ENCODE measurements around the gene WIPI1. TPM values are rescaled to one million over a fixed set of nuclear protein-coding genes. Genes with fewer than 3 reads are reported as not detected.
"Not testable (repeated sequence)": the region's sequence is repeated elsewhere in the genome, so short reads cannot be mapped to it uniquely, and the experiment has no call there.

Gene WIPI1
- total RNA-seq, 2 experiments from 2014 or later, result 34.4 to 43.5 TPM

DNA sequence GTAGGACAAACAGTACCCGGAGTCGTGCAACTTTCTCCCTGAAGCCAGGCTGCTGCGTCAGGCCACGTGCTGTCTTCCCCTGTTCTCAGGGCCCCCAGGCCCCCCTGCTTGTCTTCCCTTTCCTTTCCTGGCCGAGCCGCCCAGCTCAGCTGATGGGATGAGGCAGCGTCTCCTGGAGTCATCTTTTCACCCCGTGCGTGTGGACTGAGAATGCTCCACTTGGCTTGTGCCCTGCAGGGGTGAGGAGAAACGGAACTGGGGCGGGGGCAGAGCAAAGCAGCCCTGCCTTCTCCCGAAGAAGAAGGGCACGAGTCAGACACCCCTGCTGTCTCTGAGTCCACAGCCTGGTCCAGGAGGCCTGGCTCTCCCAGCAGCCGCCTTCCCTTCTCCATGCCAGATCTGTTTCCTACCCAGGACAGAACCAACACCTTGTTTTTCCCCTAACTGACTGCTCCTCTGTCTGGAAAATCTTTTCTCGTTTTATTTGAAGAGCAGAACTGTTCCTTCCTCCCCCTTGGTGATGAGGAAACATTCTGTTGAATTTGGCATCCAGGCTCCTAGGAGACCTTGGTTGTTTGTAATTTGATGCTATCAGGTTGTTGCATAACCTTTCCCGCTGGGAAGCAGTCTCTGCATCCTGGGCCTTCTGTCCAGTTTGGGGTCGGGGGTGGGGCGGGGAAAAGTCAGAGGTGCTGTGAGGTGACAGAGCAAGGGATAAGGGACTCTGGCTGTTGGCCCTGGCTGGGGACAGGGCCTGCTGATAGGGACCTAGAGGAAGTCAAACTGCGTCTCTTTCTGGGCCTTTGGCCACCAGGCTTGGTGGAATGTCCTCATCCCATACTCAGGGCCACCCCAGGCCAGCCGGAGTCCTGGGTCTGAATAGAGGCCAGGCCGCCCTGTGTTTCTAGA lies 78.8 kb downstream of the WIPI1 start:
- Histone ChIP-seq H3K9me2 (ENCODE audit: insufficient read depth, low read length) (no peaks in the 10 kb centered on the region), H3K4me1 (ENCODE audit: insufficient read depth, low read length, poor library complexity, severe bottlenecking) (no peaks in the 10 kb centered on the region), H3K36me3 (ENCODE audit: insufficient read depth, low read length) (no peaks in the 10 kb centered on the region), H3K4me2 (ENCODE audit: low read length) (no peak overlapping the region), H2AFZ (ENCODE audit: low read length) (no peak overlapping the region), H3K27ac (ENCODE audit: low read depth, low read length, poor library complexity, severe bottlenecking) (no peak overlapping the region), H4K20me1 (ENCODE audit: insufficient read depth, low read length) (no peaks in the 10 kb centered on the region), H3K4me3 (ENCODE audit: low read depth, low read length, poor library complexity, severe bottlenecking) (no peak overlapping the region), H3K79me2 (ENCODE audit: insufficient read depth, low read depth, low read length) (no peaks in the 10 kb centered on the region), H3K9me3 (ENCODE audit: low read length) (no peaks in the 10 kb centered on the region)
- TF ChIP-seq, protein P1, sequence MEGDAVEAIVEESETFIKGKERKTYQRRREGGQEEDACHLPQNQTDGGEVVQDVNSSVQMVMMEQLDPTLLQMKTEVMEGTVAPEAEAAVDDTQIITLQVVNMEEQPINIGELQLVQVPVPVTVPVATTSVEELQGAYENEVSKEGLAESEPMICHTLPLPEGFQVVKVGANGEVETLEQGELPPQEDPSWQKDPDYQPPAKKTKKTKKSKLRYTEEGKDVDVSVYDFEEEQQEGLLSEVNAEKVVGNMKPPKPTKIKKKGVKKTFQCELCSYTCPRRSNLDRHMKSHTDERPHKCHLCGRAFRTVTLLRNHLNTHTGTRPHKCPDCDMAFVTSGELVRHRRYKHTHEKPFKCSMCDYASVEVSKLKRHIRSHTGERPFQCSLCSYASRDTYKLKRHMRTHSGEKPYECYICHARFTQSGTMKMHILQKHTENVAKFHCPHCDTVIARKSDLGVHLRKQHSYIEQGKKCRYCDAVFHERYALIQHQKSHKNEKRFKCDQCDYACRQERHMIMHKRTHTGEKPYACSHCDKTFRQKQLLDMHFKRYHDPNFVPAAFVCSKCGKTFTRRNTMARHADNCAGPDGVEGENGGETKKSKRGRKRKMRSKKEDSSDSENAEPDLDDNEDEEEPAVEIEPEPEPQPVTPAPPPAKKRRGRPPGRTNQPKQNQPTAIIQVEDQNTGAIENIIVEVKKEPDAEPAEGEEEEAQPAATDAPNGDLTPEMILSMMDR (conservative IDR thresholded peaks at IDR 0.05; ENCODE audit: low read length), result no peak
- TF ChIP-seq EZH2phosphoT487 (IDR thresholded peaks at IDR 0.05; ENCODE audit: borderline replicate concordance, low read depth, low read length), result no peak
- ChIA-PET CTCF (ENCODE audit: unreplicated experiment) (no interaction called here), POLR2A (interaction anchor here (1.0 kb wide), 1 partner anchor 22 kb away, joined by 3 read pairs; no protein-coding TSS in a partner anchor)
- intact Hi-C loops (cut with micrococcal nuclease; ENCODE audit: unreplicated experiment), result no loop called here
- no TSS peak for BruUV-seq (replicated peaks)
- DNase-seq (ENCODE audit: low spot score), result no peak

DNA sequence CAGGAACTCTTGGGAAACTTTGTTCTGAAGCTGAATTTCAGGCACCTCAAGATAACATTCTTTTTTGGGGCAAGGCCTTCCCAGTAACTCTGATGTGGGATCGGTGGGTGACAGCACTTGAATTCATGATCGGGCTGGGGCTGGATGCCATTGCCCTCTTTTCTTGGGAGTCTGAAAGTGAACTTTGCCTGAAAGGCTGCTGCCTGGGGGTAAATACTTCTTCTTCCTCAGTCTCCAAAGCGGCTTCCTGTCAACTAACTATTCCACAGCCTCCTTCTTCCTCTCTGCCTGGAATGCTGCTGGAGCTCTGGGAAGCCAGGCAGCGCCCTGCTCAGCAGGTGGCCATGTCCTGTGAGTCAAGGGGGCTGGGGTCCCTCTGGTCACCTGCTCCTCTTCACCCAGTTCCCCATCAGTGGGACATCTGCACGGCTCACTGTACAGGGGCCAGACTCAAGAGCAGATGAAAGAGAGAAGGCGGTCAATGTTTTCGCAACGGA lies 79.5 kb downstream of the WIPI1 start:
- no peaks in the 10 kb centered on the region for H3K9me3 ChIP-seq (ENCODE audit: low read length)
- H3K4me2 ChIP-seq (ENCODE audit: low read length), result no peak overlapping the region

DNA sequence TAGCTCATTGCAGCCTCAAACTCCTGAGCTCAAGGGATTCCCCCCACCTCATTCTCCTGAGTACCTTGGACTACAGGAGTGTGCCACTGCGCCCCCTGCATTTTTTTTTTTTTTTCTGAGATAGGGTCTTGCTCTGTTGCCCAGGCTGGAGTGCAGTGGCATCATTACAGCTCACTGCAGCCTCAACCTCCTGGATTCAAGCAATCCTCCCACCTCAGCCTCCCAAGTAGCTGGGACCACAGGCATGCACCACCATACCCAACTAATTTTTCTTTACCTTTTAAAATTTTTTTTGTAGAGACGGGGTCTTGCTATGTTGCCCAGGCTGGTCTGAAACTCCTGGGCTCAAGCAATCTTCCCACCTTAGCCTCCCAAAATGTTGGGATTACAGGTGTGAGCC lies 81.1 kb downstream of the WIPI1 start:
- DNase-seq (ENCODE audit: low spot score); H2AFZ ChIP-seq (ENCODE audit: low read length); H3K36me3 ChIP-seq (ENCODE audit: insufficient read depth, low read length); intact Hi-C loops (cut with micrococcal nuclease; ENCODE audit: unreplicated experiment); H4K20me1 ChIP-seq (ENCODE audit: insufficient read depth, low read length); H3K4me2 ChIP-seq (ENCODE audit: low read length); H3K79me2 ChIP-seq (ENCODE audit: insufficient read depth, low read depth, low read length); BruUV-seq (replicated peaks); H3K27ac ChIP-seq (ENCODE audit: low read depth, low read length, poor library complexity, severe bottlenecking); H3K9me3 ChIP-seq (ENCODE audit: low read length); H3K4me1 ChIP-seq (ENCODE audit: insufficient read depth, low read length, poor library complexity, severe bottlenecking); H3K4me3 ChIP-seq (ENCODE audit: low read depth, low read length, poor library complexity, severe bottlenecking); H3K9me2 ChIP-seq (ENCODE audit: insufficient read depth, low read length): not testable (repeated sequence)
- POLR2A ChIA-PET, result interaction anchor here (0.6 to 2.4 kb wide), 4 partner anchors 11 to 26 kb away, joined by 3 to 11 read pairs (median 4); no protein-coding TSS in a partner anchor
- CTCF ChIA-PET (ENCODE audit: unreplicated experiment), result interaction anchor here (0.6 kb wide), 1 partner anchor 19 kb away, joined by 3 read pairs; no protein-coding TSS in a partner anchor

More for the DNA sequence above, 79.5 kb downstream of the WIPI1 start:
- Histone ChIP-seq H2AFZ (ENCODE audit: low read length) (no peak overlapping the region), H4K20me1 (ENCODE audit: insufficient read depth, low read length) (no peaks in the 10 kb centered on the region), H3K9me2 (ENCODE audit: insufficient read depth, low read length) (no peaks in the 10 kb centered on the region), H3K4me1 (ENCODE audit: insufficient read depth, low read length, poor library complexity, severe bottlenecking) (no peaks in the 10 kb centered on the region), H3K36me3 (ENCODE audit: insufficient read depth, low read length) (no peaks in the 10 kb centered on the region), H3K4me3 (ENCODE audit: low read depth, low read length, poor library complexity, severe bottlenecking) (no peak overlapping the region), H3K27ac (ENCODE audit: low read depth, low read length, poor library complexity, severe bottlenecking) (no peak overlapping the region), H3K79me2 (ENCODE audit: insufficient read depth, low read depth, low read length) (no peaks in the 10 kb centered on the region)
- DNase-seq (ENCODE audit: low spot score), result no peak
- BruUV-seq (replicated peaks), result no TSS peak
- TF ChIP-seq, protein P1 (conservative IDR thresholded peaks at IDR 0.05; ENCODE audit: low read length), result no peak
- no peak for TF ChIP-seq EZH2phosphoT487 (IDR thresholded peaks at IDR 0.05; ENCODE audit: borderline replicate concordance, low read depth, low read length)
- POLR2A ChIA-PET, result interaction anchor here (1.0 kb wide), 1 partner anchor 21 kb away, joined by 3 read pairs; no protein-coding TSS in a partner anchor
- intact Hi-C loops (cut with micrococcal nuclease; ENCODE audit: unreplicated experiment), result no loop called here
- CTCF ChIA-PET (ENCODE audit: unreplicated experiment), result no interaction called here

All from OCI-LY7 (cell line).